NCI-H2171 treated with DMSO at 0.1 percent for 48 hours (cell line): ENCODE data around the gene PARD3B.
A peak's percentile ranks its signal among the peaks of the same experiment; 100 is the strongest.
"Not testable (repeated sequence)": the region's sequence is repeated elsewhere in the genome, so short reads cannot be mapped to it uniquely, and the experiment has no call there.

Source experiments
- DNase-seq: peaks from one replicate; lab custom pipeline; 2025; lab: John Stamatoyannopoulos, UW

Gene PARD3B

GRCh38 chr2:205462681-205463345, 917.5 kb downstream of the PARD3B start:
- DNase-seq, result no peak

GRCh38 chr2:205463466-205464025, 918.3 kb downstream of the PARD3B start:
- no peak for DNase-seq

- DNase-seq, result no peak
These were observed 919.4 kb downstream of the PARD3B start for GRCh38 chr2:205464681-205465080.

- DNase-seq, result no peak
These were observed 920.5 kb downstream of the PARD3B start for GRCh38 chr2:205465791-205466190.

GRCh38 chr2:205471776-205472175, 926.5 kb downstream of the PARD3B start:
- no peak for DNase-seq

- no peak for DNase-seq
These were observed 928.5 kb downstream of the PARD3B start for GRCh38 chr2:205473791-205474190.

GRCh38 chr2:205474741-205475415, 929.6 kb downstream of the PARD3B start:
- DNase-seq, result no peak

GRCh38 chr2:205475416-205475768, 930.1 kb downstream of the PARD3B start:
- DNase-seq, result no peak

- DNase-seq, result no peak
These were observed 931.9 kb downstream of the PARD3B start for GRCh38 chr2:205477016-205477705.

GRCh38 chr2:205481861-205482260, 936.6 kb downstream of the PARD3B start:
- DNase-seq, result no peak

GRCh38 chr2:205482399-205483081, 937.3 kb downstream of the PARD3B start:
- peak; percentile 9 for DNase-seq

GRCh38 chr2:205483095-205483494, 937.8 kb downstream of the PARD3B start:
- no peak for DNase-seq

GRCh38 chr2:205484215-205484614, 938.9 kb downstream of the PARD3B start:
- DNase-seq, result no peak

- peak; percentile 18 for DNase-seq
These were observed 939.5 kb downstream of the PARD3B start for GRCh38 chr2:205484764-205485163.

GRCh38 chr2:205493528-205493927, 948.3 kb downstream of the PARD3B start:
- DNase-seq, result not testable (repeated sequence)

- DNase-seq, result no peak
These were observed 949.4 kb downstream of the PARD3B start for GRCh38 chr2:205494537-205495235.

- DNase-seq, result no peak
These were observed 950.5 kb downstream of the PARD3B start for GRCh38 chr2:205495819-205496218.

GRCh38 chr2:205496370-205496769, 951.1 kb downstream of the PARD3B start:
- DNase-seq, result no peak

GRCh38 chr2:205496772-205497171, 951.5 kb downstream of the PARD3B start:
- peak; percentile 25 for DNase-seq

GRCh38 chr2:205499006-205499405, 953.7 kb downstream of the PARD3B start:
- DNase-seq, result no peak

- no peak for DNase-seq
These were observed 954.8 kb downstream of the PARD3B start for GRCh38 chr2:205500065-205500464.

GRCh38 chr2:205500951-205501350, 955.7 kb downstream of the PARD3B start:
- no peak for DNase-seq
